Stimulated activated CD4-positive, alpha-beta T cell treated with anti-CD3 and anti-CD28 coated beads, Interleukin-1b, Interleukin-23, amount 100 ng/mL, for 24 hours (primary cell): ENCODE data around the gene TUBA8.
"Not testable (repeated sequence)": the region's sequence is repeated elsewhere in the genome, so short reads cannot be mapped to it uniquely, and the experiment has no call there.

Experiments
- DNase-seq, 4 experiments: peaks; one replicate each; pipeline ENCODE4 v3.0.0-alpha.2; 2020; ENCODE audit warnings: low read depth in 4 of 4, low spot score in 1 of 4

TUBA8 gene

GRCh38 chr22:18123476-18124025, 12.9 kb downstream of the TUBA8 start:
- DNase-seq = not testable (repeated sequence)

- DNase-seq = no peak
Observed at GRCh38 chr22:18126606-18127005, 16.0 kb downstream of the TUBA8 start.

GRCh38 chr22:18130018-18130417, 19.4 kb downstream of the TUBA8 start:
- DNase-seq = no peak

- no peak for DNase-seq
Observed at GRCh38 chr22:18130699-18131429, 20.3 kb downstream of the TUBA8 start.

- DNase-seq = no peak
Observed at GRCh38 chr22:18133452-18133851, 22.8 kb downstream of the TUBA8 start.

- no peak for DNase-seq
Observed at GRCh38 chr22:18136563-18137320, 26.1 kb downstream of the TUBA8 start.

- DNase-seq = not testable (repeated sequence)
Observed at GRCh38 chr22:18141004-18141403, 30.4 kb downstream of the TUBA8 start.

GRCh38 chr22:18144105-18144504, 33.5 kb downstream of the TUBA8 start:
- no peak for DNase-seq

- no peak for DNase-seq
Observed at GRCh38 chr22:18145676-18146388, 35.2 kb downstream of the TUBA8 start.

- DNase-seq = no peak
Observed at GRCh38 chr22:18146389-18146753, 35.8 kb downstream of the TUBA8 start.

GRCh38 chr22:18147791-18148190, 37.2 kb downstream of the TUBA8 start:
- DNase-seq = no peak

GRCh38 chr22:18148293-18148965, 37.8 kb downstream of the TUBA8 start:
- DNase-seq = no peak

GRCh38 chr22:18152519-18152918, 41.9 kb downstream of the TUBA8 start:
- no peak for DNase-seq

- DNase-seq = no peak
Observed at GRCh38 chr22:18154821-18155390, 44.3 kb downstream of the TUBA8 start.

- DNase-seq = not testable (repeated sequence)
Observed at GRCh38 chr22:18155546-18155945, 44.9 kb downstream of the TUBA8 start.

GRCh38 chr22:18156878-18157713, 46.5 kb downstream of the TUBA8 start:
- DNase-seq = peak in 2 of 4 experiments; percentile 22 to 46

GRCh38 chr22:18157714-18158028, 47.1 kb downstream of the TUBA8 start:
- no peak for DNase-seq

- not testable (repeated sequence) for DNase-seq
Observed at GRCh38 chr22:18160641-18161040, 50.0 kb downstream of the TUBA8 start.

- not testable (repeated sequence) for DNase-seq
Observed at GRCh38 chr22:18163843-18164242, 53.2 kb downstream of the TUBA8 start.

GRCh38 chr22:18164584-18164983, 54.0 kb downstream of the TUBA8 start:
- not testable (repeated sequence) for DNase-seq
